Measurements from ENCODE around the gene C1orf185. TPM values are rescaled to one million over a fixed set of nuclear protein-coding genes. Genes with fewer than 3 reads are reported as not detected.

Gene C1orf185
- total and polyA plus RNA-seq, 4 experiments from 2014 or later: not detected

DNA sequence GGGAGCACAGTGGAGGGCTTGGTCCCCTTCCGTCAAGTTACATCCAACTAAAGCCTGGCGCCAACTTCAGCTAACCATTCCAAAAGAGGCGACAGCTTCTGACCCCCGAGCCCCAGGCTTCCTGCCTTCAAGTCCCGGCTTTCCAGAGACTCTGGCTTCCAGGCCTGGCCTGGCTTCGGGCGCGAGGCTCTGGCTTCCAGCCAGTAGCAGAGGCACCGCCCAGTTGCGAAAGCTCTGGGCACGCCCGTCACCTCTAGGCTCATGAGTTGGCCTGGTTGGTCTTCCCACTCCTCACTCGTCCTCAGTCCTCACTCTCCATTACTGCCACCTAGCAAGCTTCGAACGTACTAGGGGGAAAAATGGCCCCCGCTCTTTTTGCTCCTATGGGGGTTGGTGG lies 30.0 kb upstream of the C1orf185 start:
- CTCF ChIA-PET (ENCODE audit: partially characterized antibody): no interaction called here
- DNase-seq: no peak

DNA sequence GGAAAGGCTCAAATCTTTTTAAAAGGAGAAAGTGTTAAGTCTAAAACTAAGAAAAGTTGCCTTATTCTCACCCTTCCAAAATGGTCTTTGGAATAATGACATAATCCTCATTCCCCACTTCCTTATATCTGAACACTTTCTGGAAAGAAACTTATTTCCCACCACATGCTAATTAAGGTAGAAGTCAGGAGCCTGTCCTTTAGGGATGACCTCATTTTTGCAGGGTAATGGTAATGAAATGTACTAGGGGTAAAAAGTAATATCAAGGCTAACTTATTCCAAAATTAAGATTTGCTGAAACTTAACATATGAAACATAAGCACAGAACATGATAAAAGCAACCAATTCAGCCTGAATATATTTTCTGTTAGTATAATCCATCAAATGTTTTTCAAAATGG lies 29.4 kb upstream of the C1orf185 start:
- Histone ChIP-seq H3K4me1 (ENCODE audit: insufficient read depth, low read length) (no peaks in the 10 kb centered on the region), H3K27ac (ENCODE audit: low read depth, low read length) (no peak overlapping the region), H3K4me3 (ENCODE audit: low read length in 2 of 2) (no peak overlapping the region), H3K36me3 (ENCODE audit: insufficient read depth, low read length) (no peaks in the 10 kb centered on the region), H3K9me3 (ENCODE audit: control insufficient read depth in 1 of 2, low read length in 2 of 2) (no peaks in the 10 kb centered on the region), H3K27me3 (ENCODE audit: insufficient read depth, low read length) (no peaks in the 10 kb centered on the region)
- no peaks in the 10 kb centered on the region for H3K4me1 Mint-ChIP-seq
- no peaks in the 10 kb centered on the region for H3K36me3 Mint-ChIP-seq
- no peak overlapping the region for H3K4me3 Mint-ChIP-seq
- H3K27ac Mint-ChIP-seq: no peak overlapping the region
- POLR2A ChIA-PET (ENCODE audit: partially characterized antibody): no interaction called here
- peaks cover 14 to 16% of the 10 kb centered on the region in 2 donors for H3K27me3 Mint-ChIP-seq
- H3K9me3 Mint-ChIP-seq: peaks cover 0 to 2% (median 0%) of the 10 kb centered on the region in 8 donors
- no peak for DNase-seq
- CTCF ChIA-PET (ENCODE audit: partially characterized antibody): no interaction called here
- intact Hi-C loops (cut with micrococcal nuclease): no loop called here

More for the DNA sequence above, 30.0 kb upstream of the C1orf185 start:
- no peaks in the 10 kb centered on the region for H3K36me3 Mint-ChIP-seq
- peaks cover 0 to 3% (median 0%) of the 10 kb centered on the region in 8 donors for H3K9me3 Mint-ChIP-seq
- intact Hi-C loops (cut with micrococcal nuclease): no loop called here
- H3K4me3 Mint-ChIP-seq: peak overlapping the region in 1 of 8 donors; percentile 53
- H3K27me3 Mint-ChIP-seq: peaks cover 17% of the 10 kb centered on the region in 2 donors
- H3K9me3 ChIP-seq (ENCODE audit: control insufficient read depth in 1 of 2, low read length in 2 of 2): no peaks in the 10 kb centered on the region
- no peaks in the 10 kb centered on the region for H3K4me1 Mint-ChIP-seq
- no peaks in the 10 kb centered on the region for H3K36me3 ChIP-seq (ENCODE audit: insufficient read depth, low read length)
- no peak overlapping the region for H3K27ac Mint-ChIP-seq
- H3K27ac ChIP-seq (ENCODE audit: low read depth, low read length): no peak overlapping the region
- H3K4me1 ChIP-seq (ENCODE audit: insufficient read depth, low read length): no peaks in the 10 kb centered on the region
- H3K27me3 ChIP-seq (ENCODE audit: insufficient read depth, low read length): no peaks in the 10 kb centered on the region
- H3K4me3 ChIP-seq (ENCODE audit: low read length in 2 of 2): no peak overlapping the region
- POLR2A ChIA-PET (ENCODE audit: partially characterized antibody): no interaction called here

DNA sequence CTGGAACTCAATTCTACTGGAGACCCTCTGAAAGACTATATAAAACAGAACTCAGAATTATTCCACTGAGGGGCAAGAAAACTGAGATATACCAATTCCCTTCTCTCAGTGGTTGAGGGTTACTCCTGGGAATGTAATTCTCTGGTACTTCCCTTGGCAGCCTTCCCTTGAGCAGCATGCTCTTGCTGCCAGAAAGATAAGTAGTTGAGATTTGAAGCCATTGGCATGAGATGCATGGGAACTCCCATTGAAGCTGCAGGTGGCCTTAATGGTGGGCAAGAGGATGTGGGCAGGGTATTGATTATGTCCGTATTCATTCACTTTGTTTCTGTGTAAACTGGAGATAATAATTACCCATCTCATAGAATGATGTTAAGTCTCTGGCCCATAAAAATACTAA lies 28.6 kb upstream of the C1orf185 start:
- Histone ChIP-seq H3K4me3 (ENCODE audit: low read length in 2 of 2) (no peak overlapping the region), H3K27me3 (ENCODE audit: insufficient read depth, low read length) (no peaks in the 10 kb centered on the region), H3K27ac (ENCODE audit: low read depth, low read length) (no peak overlapping the region), H3K4me1 (ENCODE audit: insufficient read depth, low read length) (no peaks in the 10 kb centered on the region), H3K9me3 (ENCODE audit: control insufficient read depth in 1 of 2, low read length in 2 of 2) (no peaks in the 10 kb centered on the region), H3K36me3 (ENCODE audit: insufficient read depth, low read length) (no peaks in the 10 kb centered on the region)
- Mint-ChIP-seq H3K4me1 (no peaks in the 10 kb centered on the region), H3K36me3 (no peaks in the 10 kb centered on the region), H3K9me3 (no peaks in the 10 kb centered on the region), H3K4me3 (no peak overlapping the region), H3K27me3 (peaks cover 9 to 14% of the 10 kb centered on the region in 2 donors), H3K27ac (no peak overlapping the region)
- DNase-seq: no peak
- CTCF ChIA-PET (ENCODE audit: partially characterized antibody): no interaction called here
- POLR2A ChIA-PET (ENCODE audit: partially characterized antibody): no interaction called here
- intact Hi-C loops (cut with micrococcal nuclease): no loop called here

DNA sequence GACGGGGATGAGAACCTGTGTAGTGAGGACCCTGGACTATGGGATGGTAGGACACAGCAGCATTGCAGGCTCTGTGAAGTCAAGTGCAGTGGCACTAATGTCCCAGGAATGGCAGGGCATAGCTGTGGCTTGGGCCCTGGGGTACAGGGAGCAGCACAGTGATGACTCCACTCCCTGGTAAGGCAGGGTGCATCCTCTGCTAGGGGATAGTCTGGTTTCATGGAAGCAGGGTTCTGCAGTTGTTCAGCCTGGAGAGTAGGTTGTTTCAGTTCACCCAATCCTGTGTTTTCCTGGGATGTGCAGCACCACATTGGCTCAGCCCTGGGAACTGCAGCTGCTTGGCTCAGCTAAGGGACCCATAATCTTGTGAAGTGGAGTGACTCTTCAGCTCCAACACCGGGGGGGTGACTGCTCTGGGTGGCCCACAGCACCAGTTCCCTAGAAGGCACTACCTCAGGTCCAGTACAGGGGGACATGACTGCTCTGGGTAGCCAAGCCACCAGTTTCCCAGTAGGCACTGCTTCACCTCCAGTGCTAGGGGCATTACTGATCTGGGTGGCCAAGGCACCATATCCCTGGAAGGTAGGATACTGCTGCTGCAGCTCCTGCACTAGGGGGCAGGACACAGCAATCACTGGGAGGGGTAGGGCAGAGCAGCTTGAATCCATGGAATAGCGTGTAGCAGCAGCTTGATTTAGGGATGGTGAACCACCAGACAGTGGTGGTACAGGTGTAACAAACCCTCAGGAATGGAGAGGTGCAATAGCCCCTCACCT lies 15.3 kb upstream of the C1orf185 start:
- no peaks in the 10 kb centered on the region for H3K36me3 Mint-ChIP-seq
- H3K27me3 Mint-ChIP-seq: peaks cover 18 to 43% of the 10 kb centered on the region in 2 donors
- no peak overlapping the region for H3K27ac Mint-ChIP-seq
- H3K4me1 ChIP-seq (ENCODE audit: insufficient read depth, low read length): no peaks in the 10 kb centered on the region
- peaks cover 0 to 1% (median 0%) of the 10 kb centered on the region in 4 donors for H3K4me1 Mint-ChIP-seq
- H3K9me3 Mint-ChIP-seq: peaks cover 0 to 25% (median 6%) of the 10 kb centered on the region in 8 donors
- intact Hi-C loops (cut with micrococcal nuclease): no loop called here
- POLR2A ChIA-PET (ENCODE audit: partially characterized antibody): no interaction called here
- no peak for DNase-seq
- no peak overlapping the region for H3K27ac ChIP-seq (ENCODE audit: low read depth, low read length)
- CTCF ChIA-PET (ENCODE audit: partially characterized antibody): interaction anchor here (1.5 kb wide), 1 partner anchor 157 kb away, joined by 4 read pairs; no protein-coding TSS in a partner anchor
- H3K4me3 Mint-ChIP-seq: no peak overlapping the region
- H3K36me3 ChIP-seq (ENCODE audit: insufficient read depth, low read length): no peaks in the 10 kb centered on the region
- no peak overlapping the region for H3K4me3 ChIP-seq (ENCODE audit: low read length in 2 of 2)
- H3K27me3 ChIP-seq (ENCODE audit: insufficient read depth, low read length): no peaks in the 10 kb centered on the region
- H3K9me3 ChIP-seq (ENCODE audit: control insufficient read depth in 1 of 2, low read length in 2 of 2): no peaks in the 10 kb centered on the region

DNA sequence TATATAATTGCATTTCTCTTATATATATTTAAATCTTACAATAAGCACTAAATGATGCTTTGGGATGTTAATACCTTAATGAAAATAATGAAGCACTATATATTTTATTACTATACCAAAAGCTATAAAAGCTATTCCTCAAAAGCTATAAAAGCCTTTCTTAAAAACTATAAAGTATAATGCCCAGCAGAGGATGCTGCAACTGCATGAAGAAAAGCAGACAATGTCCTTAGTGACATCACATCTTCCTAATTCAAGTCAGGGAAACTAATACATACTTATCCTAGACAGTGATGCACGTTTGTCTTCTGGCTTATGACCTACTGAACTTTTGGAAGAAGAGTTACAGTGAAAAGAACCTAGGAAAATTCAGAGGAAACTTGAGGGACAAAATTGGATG lies 13.6 kb upstream of the C1orf185 start:
- Histone ChIP-seq H3K9me3 (ENCODE audit: control insufficient read depth in 1 of 2, low read length in 2 of 2) (no peaks in the 10 kb centered on the region), H3K4me3 (ENCODE audit: low read length in 2 of 2) (no peak overlapping the region), H3K27ac (ENCODE audit: low read depth, low read length) (no peak overlapping the region), H3K36me3 (ENCODE audit: insufficient read depth, low read length) (no peaks in the 10 kb centered on the region), H3K27me3 (ENCODE audit: insufficient read depth, low read length) (no peaks in the 10 kb centered on the region), H3K4me1 (ENCODE audit: insufficient read depth, low read length) (no peaks in the 10 kb centered on the region)
- ChIA-PET POLR2A (ENCODE audit: partially characterized antibody) (no interaction called here), CTCF (ENCODE audit: partially characterized antibody) (interaction anchor here (1.1 to 1.5 kb wide), 2 partner anchors 101 to 159 kb away, joined by 3 to 4 read pairs; no protein-coding TSS in a partner anchor)
- Mint-ChIP-seq H3K27ac (no peak overlapping the region), H3K27me3 (peaks cover 19 to 44% of the 10 kb centered on the region in 2 donors), H3K36me3 (no peaks in the 10 kb centered on the region), H3K4me3 (no peak overlapping the region), H3K9me3 (peaks cover 3 to 33% (median 10%) of the 10 kb centered on the region in 8 donors), H3K4me1 (peaks cover 0 to 1% (median 0%) of the 10 kb centered on the region in 4 donors)
- intact Hi-C loops (cut with micrococcal nuclease): no loop called here
- no peak for DNase-seq

DNA sequence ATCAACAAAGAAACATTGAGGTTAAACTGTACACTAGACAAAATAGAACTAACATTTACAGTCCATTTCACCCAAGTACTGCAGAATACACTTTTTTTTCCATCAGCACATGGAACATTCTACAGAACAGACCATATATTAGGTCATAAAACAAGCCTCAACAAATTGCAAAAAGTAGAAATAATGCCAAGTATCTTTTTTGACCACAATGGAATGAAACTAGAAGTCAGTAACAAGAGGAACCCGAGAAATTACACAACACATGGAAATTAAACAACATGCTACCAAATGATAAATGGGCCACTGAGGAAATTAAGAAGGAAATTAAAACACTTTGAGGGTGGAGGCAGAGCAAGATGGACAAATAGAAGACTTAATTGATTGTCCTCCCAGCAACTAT lies 8.4 kb upstream of the C1orf185 start:
- intact Hi-C loops (cut with micrococcal nuclease): no loop called here
- H3K36me3 Mint-ChIP-seq: peaks cover 0 to 8% of the 10 kb centered on the region in 2 donors
- H3K4me1 Mint-ChIP-seq: no peaks in the 10 kb centered on the region
- no peaks in the 10 kb centered on the region for H3K36me3 ChIP-seq (ENCODE audit: insufficient read depth, low read length)
- no peak overlapping the region for H3K27ac Mint-ChIP-seq
- H3K9me3 Mint-ChIP-seq: peaks cover 3 to 56% (median 23%) of the 10 kb centered on the region in 8 donors
- no peak overlapping the region for H3K4me3 ChIP-seq (ENCODE audit: low read length in 2 of 2)
- H3K27me3 ChIP-seq (ENCODE audit: insufficient read depth, low read length): no peaks in the 10 kb centered on the region
- ChIA-PET CTCF (ENCODE audit: partially characterized antibody) (no interaction called here), POLR2A (ENCODE audit: partially characterized antibody) (no interaction called here)
- no peak overlapping the region for H3K27ac ChIP-seq (ENCODE audit: low read depth, low read length)
- H3K9me3 ChIP-seq (ENCODE audit: control insufficient read depth in 1 of 2, low read length in 2 of 2): no peaks in the 10 kb centered on the region
- H3K4me1 ChIP-seq (ENCODE audit: insufficient read depth, low read length): no peaks in the 10 kb centered on the region
- peaks cover 27 to 34% of the 10 kb centered on the region in 2 donors for H3K27me3 Mint-ChIP-seq
- DNase-seq: no peak
- no peak overlapping the region for H3K4me3 Mint-ChIP-seq

DNA sequence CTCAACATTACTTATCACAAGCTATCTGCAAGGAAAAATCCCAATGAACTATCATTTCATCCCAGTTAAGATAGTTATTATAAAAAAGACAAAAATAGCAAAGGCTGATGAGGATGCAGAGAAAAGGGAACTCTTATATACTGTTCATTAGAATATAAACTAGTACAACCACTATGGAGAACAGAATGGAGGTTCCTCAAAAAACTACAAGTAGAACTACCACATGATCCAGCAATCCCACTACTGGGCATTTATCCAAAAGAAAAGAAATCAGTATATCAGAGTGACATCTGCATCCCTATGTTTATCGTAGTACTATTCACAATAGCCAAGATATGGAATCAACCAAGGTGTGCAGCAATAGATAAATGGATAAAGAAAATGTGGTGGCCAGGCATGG lies 4.9 kb upstream of the C1orf185 start:
- no peak overlapping the region for H3K27ac Mint-ChIP-seq
- no peak overlapping the region for H3K4me3 Mint-ChIP-seq
- Histone ChIP-seq H3K27me3 (ENCODE audit: insufficient read depth, low read length) (no peaks in the 10 kb centered on the region), H3K36me3 (ENCODE audit: insufficient read depth, low read length) (no peaks in the 10 kb centered on the region), H3K4me1 (ENCODE audit: insufficient read depth, low read length) (no peaks in the 10 kb centered on the region), H3K27ac (ENCODE audit: low read depth, low read length) (no peak overlapping the region), H3K4me3 (ENCODE audit: low read length in 2 of 2) (no peak overlapping the region), H3K9me3 (ENCODE audit: control insufficient read depth in 1 of 2, low read length in 2 of 2) (no peaks in the 10 kb centered on the region)
- H3K9me3 Mint-ChIP-seq: peaks cover 3 to 28% (median 17%) of the 10 kb centered on the region in 8 donors
- DNase-seq: no peak
- H3K36me3 Mint-ChIP-seq: peaks cover 0 to 8% of the 10 kb centered on the region in 2 donors
- ChIA-PET POLR2A (ENCODE audit: partially characterized antibody) (no interaction called here), CTCF (ENCODE audit: partially characterized antibody) (no interaction called here)
- peaks cover 24 to 25% of the 10 kb centered on the region in 2 donors for H3K27me3 Mint-ChIP-seq
- intact Hi-C loops (cut with micrococcal nuclease): no loop called here
- no peaks in the 10 kb centered on the region for H3K4me1 Mint-ChIP-seq

Data from CD4-positive, alpha-beta memory T cell (primary cell).